Measurements from ENCODE around the gene EMC10.

EMC10 gene

DNA sequence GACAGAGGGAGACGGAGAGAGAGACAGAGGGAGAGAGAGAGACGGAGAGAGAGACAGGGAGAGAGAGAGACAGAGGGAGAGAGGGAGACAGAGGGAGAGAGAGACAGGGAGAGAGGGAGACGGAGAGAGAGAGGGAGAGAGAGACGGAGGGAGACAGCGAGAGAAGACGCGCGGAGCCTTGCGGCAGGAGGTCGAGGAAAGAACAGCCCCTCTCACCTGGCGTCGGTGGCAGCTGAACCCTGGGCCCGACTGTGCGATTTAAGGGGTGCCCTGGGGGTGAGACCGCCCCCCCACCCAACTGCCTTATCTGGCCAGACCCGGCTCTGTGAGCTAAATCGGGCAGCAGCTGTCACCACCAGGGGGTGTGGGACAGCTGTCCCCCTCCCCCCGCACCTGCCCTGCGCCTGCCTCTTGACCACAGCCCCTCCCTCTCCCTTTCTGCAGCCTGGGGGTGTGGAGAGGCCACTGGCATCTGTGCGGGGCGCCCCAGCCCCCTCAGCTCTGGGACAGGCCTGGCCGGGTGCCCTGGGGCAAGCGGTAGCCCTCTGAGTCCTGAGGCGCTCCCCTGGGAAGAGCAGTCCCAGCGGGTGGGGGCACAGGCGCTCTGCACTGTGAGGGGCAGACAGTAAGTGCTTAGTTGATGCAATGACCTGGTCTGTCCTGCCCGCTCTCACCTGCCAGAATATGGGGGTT lies 23.9 kb downstream of the EMC10 start:
- peak; percentile 55 for DNase-seq

DNA sequence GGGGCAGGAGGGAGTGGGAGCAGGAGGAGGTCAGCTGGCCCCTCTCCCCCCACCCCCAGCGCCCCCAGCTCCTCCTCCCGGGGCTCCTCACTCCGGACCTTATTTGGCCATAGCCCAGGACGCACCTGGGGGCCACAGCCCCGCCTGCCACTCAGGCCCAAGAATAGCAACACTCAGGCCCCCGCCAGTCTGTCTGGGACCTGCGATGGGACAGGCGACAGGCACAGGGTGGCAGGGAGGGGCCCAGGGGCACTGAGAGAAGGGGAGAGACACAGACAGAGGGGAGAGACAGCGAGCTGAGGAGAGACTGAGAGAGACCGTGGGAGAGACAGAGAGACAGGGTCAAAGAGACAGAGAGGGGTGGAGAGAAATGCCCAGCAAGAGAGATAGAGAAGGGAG lies 24.4 kb downstream of the EMC10 start:
- no peak for DNase-seq

DNA sequence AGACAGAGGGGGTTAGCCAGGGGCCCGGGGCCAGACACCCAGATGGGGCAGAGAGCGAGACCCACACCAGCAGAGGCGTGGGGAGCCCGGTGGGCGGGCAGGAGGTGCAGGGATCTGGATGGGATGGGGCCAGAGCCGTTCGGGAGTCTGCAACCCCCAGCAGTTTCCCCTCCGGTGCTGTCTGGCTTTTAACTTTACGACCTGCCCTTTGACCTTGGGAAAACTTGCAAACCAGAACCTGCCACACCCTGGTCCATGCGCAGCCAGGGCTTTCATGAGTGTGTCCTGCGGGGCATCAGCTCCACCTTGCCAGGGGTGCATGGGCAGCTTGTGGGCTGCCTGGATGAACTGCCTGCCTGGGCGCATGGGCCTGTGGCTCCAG lies 24.9 kb downstream of the EMC10 start:
- DNase-seq: no peak

DNA sequence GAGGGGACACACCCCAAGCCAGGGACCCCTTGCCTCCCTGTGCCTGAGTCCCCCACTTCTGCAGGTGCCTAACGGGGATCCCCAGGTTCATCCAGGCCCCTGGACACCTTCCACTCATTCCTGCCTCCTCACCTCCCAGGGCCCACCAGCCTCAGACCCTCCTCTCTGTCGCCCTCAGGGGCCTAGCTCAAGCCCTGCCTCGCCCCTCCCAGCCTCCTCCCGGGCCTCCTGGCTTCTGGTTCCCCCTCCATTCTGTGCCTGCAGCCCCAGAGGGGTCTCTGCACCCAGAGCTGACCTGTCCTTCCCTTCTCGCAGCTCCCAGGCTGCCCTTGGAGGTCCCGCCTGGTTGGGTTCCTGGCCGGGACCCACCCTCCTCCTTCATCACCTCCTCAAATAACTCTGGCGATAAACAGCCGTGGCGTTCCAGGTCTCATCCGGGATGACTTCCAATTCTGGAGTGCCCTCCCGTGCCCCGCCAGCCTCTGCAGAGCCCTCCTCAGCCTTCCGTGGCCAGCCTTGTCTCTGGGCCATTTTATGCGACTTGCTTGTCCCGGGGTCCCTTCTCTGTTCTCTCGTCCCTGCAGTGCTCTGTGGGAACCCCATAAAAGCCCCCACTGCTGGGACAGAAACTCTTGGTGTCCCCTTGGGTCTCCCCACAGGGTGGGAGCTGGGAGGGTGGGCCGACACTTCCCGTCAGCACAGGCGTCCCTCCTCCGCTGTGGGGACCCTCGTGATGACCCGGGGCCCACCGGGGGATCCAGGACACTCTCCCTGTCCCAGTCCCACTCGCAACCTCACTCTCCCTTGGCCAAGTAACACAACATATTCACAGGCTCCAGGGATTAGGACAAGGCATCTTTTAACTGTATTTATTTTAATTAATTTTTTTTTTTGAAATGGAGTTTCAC lies 25.5 kb downstream of the EMC10 start:
- no peak for DNase-seq

DNA sequence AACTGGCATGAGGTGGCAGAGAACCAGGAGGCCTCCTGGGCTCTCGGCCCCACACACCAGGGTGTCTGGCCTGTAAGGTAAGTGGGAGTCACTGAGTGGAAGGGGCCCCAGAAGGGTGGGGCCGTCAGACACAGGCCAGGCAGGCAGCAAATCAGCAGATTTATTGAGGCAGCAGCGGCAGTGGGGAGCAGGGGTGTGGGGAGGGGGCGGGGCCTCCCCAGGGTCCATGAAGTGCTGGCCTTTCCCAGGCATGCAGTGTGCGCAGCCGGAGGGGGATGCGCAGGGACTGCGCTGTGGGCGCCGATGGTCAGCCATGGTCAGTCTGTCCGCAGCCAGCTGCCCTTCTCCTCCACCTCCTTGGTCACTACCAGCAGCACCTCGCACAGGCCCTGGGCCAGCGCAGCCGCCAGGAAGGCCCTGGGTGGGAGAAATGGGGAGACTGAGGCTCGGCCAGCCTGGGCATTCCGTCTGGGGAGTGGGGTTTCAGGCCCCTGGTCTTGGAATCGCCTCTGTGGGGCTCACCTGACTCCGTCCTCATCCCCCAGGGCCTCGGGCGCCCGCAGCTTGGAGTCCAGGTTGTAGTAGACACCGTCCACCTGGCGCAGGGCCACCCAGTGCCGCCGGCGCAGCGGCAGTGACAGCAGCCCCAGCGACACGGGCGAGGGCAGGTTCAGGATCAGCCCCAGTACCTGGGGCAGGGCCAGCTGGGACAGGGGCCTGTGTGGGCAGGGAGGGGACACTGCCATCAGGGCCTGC lies 29.7 kb downstream of the EMC10 start:
- no peak for DNase-seq

DNA sequence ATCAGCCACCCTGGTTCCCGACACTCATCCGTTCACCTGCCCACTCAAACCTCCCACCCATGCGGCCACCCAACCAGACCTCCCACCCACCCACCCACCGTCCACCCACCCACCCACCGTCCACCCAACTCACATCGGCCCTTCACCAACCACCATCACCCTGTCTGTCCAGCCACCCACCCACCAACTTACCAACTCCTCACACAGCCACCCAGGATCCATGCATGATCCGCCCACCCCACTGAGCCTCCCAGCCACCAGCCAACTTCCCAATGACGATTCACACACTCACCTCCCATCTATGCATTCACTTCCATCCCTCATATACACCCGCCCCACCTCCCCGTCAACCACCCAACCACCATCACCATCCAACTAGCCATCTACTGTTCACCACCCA lies 30.4 kb downstream of the EMC10 start:
- no peak for DNase-seq

DNA sequence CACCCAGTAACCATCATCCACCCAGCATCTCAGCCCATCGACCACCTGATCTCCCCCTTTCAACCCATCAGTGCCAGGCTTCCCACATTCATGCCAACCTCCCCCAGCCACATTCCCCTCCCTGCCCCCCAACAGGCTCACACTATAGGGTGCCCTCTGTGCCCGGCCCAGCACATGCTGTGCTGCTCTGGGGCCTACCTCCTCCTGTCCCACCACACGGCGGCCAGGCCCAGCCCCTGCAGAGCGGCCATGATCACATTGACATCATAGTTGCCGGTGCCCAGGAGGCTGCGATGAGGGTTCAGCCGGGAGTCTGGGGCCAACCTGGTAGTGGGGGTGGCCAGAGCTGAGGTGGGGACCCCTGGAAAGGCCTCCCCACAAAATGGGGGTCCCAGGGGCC lies 31.1 kb downstream of the EMC10 start:
- no peak for DNase-seq

DNA sequence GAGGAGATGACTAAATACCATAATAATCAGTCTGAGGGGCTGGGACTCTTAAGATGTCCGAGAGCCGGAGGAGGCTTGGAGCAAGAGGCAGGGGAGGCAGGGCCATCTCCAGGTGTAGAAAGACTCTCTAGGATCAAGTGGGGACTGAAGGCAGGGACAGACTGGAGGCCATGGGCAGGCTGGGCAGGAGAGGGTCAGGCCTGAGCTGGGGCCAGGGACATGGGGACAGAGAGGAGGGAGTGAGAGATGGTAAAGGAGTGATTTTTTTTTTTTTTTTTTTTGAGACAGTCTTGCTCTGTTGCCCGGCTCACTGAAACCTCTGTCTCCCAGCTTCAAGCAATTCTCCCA lies 32.5 kb downstream of the EMC10 start:
- no peak for DNase-seq

DNA sequence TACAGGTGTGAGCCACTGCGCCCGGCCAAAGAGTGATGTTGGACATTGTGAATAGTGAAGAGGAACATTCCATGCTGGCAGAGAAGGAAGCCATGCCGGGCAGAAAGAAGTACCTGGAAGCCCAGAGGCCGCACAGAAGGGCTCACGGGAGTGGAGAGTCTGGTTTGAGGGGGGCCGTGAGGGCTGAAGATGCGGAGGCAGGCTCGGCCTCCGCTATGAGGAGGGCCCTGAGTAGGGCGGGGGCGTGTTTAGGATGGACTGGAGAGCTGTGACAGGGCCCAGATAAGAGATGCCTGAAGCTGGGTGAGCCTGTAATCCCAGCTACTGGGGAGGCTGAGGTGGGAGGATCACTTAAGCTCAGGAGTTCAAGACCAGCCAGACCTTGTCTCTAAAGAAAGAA lies 33.1 kb downstream of the EMC10 start:
- DNase-seq: no peak

DNA sequence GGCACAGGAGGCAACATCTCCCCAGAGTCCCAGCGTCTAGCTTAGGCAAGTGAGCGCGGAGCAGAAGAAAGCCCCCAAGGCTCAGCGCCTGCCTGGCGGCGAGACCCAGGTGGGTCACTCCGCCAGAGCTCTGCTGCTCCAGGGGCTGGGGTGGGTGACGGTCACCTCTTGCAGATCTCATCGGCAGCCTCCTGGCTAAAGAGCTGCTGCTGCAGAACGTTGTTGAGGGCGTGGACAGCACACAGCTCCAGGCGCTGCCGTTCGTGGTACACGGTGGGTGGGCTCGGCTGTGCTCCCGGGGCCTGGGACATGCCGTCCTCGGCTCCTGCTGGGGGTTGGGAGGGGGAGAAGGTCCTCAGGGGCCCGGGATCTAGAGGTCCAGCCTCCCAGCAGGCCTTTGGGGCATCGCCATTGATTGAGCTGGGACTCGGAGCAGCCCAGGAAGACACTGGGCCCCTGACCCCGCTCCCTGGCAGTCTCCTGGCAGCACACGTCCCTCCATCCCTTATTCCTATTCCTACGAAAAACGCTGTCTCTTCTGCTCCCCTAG lies 33.9 kb downstream of the EMC10 start:
- no peak for DNase-seq

DNA sequence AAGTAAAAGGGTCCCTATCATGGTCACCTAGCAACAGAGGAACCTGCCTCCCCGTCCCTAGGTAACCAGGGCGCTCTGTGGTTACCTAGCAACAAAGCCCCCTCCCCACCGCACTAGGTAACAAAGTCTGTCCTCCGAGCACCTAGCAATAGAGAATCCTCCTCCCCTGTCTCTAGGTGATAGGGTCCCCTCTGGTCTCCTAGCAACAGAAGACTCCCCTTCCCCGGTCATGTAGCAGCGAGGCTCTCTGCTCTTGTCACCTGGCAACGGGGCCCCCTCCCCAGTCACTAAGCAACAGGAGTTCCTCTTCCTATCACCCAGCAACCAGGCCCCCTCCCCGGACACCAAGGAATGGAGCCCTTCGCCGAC lies 34.4 kb downstream of the EMC10 start:
- DNase-seq: peak; percentile 97

DNA sequence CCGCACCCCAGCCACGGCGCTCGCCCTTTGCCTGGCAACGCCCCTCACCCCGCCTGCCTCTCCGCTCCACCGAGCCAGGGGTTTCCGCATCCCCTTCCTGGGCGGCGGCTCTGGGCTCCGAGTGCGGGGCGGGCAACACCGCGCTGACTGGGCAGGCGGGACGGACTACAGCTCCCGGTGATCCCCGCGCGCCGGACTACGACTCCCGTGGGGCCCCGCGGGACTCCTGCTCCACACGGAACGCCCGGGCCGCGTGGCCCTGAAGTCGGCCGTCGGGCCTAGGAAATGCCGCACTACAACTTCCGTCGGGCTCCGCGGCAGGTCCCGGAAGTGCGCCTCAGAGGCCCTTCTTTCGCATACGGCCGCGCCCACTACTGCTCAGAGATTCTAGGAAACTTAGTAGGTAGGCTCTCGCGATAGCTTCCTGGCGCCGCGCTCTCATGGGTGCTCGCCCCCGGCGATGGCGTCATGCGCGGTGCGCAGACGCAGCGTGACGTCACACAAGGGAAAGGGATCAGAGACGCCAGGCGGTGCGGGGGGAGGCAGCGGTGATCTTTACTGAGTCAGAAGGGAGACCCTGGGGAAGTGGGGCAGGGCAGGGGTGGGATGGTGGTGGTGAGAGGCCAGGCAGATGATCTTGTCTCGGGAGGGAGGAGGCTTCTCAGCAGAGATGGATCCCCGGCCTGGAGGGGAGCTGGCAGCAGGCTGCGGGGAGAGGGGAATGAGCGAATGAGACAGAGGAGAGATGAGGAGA lies 34.9 kb downstream of the EMC10 start, which contains the start of gene JOSD2:
Gene JOSD2 (minus strand): TSS at position 123 of the 754 bp plus-strand sequence. CDS start 760 bp downstream, outside the sequence.
- peak; percentile 99 for DNase-seq

DNA sequence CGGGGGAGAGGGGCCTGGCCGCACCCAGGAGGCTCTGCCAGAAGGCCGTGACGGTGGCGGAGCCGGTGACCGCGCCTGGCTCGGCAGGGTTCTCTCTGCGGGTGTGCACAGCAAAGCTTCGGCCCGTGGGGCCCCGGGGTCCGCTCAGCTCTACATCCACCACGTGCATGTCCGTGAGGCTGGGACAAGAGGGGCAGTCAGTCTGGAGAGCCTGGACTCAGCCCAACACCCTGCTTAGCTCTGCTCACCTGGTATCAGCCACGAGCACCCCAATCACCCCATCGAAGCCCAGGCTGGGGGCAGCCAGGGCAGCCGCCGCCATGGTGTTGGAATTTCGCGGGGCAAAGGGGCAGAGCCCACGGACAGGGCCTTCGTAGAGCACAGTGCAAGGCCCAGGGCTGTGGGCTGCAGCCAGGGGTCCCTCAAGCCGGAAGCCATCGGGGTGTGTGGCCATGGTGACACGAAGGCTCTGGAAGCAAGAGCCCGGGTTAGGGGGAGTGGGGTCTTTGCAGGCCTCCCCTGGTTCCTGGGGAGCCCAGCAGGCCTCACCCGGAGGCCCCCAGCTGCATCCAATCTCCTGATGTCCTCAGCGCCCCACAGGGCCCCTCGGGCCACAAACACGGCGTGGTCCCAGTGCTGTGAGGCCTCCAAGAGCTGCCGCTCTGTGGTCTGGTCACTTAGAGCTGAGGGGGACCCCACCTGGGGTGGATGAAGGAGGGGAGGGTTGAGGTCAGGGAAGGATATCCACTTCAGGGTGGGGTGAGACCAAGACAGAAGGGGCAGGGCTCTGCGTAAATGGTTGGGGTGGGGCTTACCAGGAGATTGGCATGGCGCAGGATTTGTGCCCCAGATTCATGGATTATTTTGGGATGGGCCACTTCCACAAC lies 36.0 kb downstream of the EMC10 start:
- DNase-seq: no peak

DNA sequence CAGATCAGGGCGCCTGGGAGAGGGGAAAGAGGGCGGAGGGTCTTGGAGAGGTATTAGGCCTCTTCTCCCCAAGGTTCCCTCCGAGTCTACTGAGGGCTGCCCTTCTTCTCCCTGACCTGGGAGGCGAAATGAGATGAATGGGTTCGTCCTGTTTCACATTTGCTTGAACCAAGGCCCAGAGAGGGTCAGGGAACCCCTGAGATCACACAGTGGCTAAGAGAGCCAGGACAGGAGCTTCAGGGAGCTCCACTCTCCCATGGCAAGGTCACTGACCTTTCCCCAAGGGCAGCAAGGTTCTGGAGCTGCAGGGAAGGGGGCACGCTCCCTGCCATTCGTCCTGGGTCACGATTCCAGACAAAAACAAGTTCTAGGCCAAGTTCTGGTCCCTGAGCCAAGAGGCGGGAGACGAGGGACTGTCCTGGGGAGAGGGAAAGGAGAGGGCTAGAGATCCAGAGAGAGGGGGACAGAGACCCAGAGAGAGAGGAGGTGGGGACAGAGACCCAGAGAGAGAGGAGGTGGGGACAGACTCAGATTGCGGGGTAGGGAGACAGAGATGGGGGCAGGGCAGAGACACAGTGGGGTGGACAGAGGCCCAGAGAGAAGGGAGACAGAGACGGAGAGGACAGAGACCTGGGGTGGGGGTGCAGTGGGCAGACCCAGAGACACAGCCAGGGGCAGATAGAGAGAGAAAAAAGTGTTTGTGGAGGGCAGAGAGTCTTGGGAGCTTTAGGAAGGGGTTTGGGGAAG lies 36.9 kb downstream of the EMC10 start:
- no peak for DNase-seq

DNA sequence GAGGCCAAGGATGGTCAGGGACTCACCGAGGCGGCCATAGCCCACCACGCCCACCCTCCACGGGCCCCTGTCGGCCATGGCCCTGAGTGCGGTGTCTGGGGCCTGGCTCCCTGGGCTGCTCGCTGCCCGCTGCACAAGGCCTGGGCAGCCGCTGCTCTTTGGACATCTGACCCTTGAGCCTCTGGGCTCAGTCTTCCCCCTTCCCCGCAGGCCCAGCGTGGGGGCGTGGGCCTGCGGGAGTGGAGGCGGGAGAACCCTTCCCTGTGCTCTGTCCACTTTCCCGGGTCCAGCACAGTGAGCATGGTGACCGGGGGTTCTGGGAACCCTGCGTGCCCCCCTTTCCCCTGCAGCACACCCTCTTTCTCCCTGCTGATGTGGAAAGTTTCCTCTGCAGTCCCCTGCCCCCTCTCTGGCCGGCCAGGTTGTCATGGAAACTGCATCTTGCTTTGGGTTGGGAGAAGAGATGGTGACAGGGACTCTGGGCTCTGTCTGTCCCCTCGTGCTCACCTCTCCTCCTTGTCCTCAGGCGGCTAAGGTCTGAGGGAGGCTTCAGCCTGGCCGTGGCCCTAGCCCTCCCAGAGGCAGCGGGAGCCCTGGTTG lies 37.5 kb downstream of the EMC10 start, which contains the start of gene ASPDH:
Gene ASPDH (minus strand): TSS at position 168 of the 600 bp plus-strand sequence. CDS start 90 bp downstream, at position 78.
- DNase-seq: no peak

DNA sequence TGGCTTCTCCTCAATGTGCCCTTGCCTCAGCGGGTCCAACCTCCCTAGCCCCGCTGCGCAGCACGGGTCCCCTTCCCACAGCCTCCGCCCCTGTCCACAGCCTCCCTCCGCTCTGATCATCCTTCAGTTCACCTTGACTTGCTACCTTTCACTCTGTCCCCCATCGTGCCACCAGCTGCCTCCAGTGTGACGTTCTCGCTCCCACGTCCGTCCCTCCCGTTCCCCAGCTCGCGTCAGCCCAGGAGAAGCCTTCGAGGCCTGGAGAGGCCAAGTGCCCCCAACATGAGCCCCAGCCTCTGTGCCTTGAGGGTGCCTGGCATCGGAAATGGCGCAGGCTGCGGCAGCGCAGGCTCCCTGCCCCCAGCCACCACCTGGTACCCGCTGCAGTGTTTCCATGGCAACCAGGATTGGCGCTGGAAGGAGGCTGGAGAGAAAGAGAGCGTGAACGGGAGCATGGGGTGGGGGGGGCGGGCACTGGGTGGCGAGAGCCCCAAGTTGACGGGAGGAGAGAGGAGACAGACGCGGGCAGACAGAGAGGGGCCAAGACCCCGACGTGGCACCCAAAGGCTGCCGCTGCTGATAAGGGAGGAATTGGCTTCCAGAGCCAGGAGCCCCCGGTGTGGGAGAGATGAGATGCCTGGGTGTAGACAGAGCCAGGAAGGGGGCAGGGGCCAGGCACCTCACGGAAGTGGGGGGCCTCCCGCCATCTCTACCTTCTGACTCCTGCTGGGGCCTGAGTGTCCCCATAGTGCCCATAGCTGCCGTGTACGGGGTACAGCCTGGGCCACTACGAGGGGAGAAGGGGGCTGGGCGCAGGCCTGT lies 38.2 kb downstream of the EMC10 start:
- DNase-seq: peak; percentile 73

DNA sequence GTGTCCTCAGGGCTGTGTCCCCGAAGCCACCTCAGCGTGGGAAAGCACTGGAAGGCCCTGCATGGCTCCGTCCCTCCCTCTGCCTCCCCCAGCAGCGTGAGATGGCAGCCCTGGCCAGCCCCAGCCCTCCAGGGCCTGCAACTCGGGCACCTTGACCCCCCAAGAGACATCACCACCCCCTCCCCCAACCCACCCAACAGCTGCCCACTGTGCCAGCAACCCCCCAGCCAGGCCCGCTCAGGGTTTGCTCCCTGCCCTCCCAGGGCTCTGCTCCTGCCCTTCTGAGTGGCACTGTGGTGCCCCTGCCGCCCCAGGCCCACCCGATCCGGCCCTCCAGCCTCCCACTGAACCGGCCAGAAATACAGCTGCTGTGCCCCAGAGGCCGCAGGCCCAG lies 38.9 kb downstream of the EMC10 start:
- DNase-seq: no peak

DNA sequence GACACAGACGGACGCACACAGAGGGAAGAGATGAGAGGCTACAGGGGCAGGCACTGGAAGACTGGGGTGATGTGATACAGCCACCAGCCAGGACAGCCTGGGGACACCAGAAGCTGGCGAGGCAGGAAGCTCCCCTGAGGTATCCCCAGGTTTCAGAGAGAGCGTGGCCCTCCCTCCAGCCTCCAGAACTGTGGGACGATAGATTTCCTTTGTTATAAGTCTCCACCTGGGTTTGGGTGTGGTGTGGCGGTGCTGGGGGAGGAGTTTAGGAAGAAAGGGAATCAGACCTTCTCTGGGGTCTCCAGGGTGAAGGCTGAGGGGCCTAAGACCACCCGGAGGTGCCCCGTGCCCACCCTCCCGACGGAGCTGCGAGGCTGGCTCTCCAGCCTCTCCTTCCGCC lies 40.1 kb downstream of the EMC10 start:
- DNase-seq: no peak

DNA sequence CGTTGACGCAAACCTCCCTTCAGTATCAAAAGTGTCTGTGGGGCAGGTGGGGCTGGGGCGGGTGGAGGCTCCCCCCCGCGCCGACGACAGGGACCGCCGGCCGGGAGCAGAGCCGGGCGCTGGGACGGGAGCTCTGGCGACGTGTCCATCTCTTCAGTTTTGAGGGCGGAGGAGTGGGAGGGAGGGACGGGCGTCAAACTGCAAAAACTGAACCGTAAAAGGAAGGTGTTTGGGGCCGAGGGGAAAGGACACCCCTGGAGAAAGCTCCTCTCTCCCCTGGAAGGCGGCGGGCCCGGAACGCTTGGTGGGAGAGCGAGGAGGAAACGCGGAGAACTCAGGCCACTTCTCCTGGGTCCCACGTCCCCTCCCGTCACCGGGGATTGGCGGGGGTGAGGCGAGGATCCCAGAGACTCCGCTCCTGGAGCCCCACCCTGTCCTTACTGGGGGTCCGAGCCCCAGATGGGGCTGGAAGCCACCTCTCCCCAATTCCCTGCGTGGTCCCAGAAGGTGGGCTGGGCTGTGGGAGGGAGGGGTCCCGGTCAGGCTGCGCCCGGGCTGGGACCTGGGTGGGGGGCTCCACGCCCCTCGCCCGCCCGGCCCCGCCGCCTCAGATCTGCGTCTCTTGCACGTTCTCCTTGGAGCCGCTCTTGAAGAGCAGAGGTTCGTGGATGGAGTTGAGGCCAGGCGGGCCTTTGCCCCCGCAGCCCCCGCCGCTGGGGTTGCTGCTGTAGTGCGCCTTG lies 40.8 kb downstream of the EMC10 start:
- DNase-seq: no peak

Measured in COR-L47 (cell line).